Gastrocnemius medialis (tissue), 4 donors: ENCODE data around the gene SCGB1D2.

Experiments
- CTCF ChIP-seq, 5 experiments: fragments of 450-650 bp in 3 of 5; fragments of 200-600 bp in 2 of 5; sonication (generic) in 2 of 5; IDR thresholded peaks in 4 of 5; conservative IDR thresholded peaks in 1 of 5; 1 replicate in 4 of 5; 2 replicates in 1 of 5; pipeline ENCODE4 v1.5.1; 2016 to 2019; ENCODE audit warnings: antibody characterized with exemption in 5 of 5, mild to moderate bottlenecking in 3 of 5, moderate library complexity in 3 of 5
- POLR2A ChIP-seq, 2 donors: fragments of 450-650 bp; IDR thresholded peaks; one replicate each; pipeline ENCODE4 v1.6.1; 2017; ENCODE audit warnings: antibody characterized with exemption in 2 of 2, mild to moderate bottlenecking in 2 of 2, moderate library complexity in 2 of 2

GRCh38 chr11:62237499-62237898, 4.5 kb upstream of the SCGB1D2 start:
- TF ChIP-seq POLR2A (IDR thresholded peaks at IDR 0.05): no peak
- no peak for TF ChIP-seq CTCF (IDR thresholded peaks at IDR 0.05 in 4 of 5, conservative IDR thresholded peaks at IDR 0.05 in 1 of 5)
